ENCODE data around the gene SYT9.

Gene SYT9

GRCh38 chr11:7514099-7514591, 262.4 kb downstream of the SYT9 start (continued):
- TF ChIP-seq TSHZ1 (tag by site-specific recombination; IDR thresholded peaks at IDR 0.05; ENCODE audit: borderline replicate concordance) (no peak), ZNF248 (tag by site-specific recombination; IDR thresholded peaks at IDR 0.05) (no peak), ZSCAN16 (tag by site-specific recombination; IDR thresholded peaks at IDR 0.05) (no peak), ZNF214 (tag by site-specific recombination; IDR thresholded peaks at IDR 0.05; ENCODE audit: borderline replicate concordance) (no peak), ZSCAN18 (tag by site-specific recombination; IDR thresholded peaks at IDR 0.05) (no peak), ZNF223 (tag by site-specific recombination; IDR thresholded peaks at IDR 0.05) (no peak), ZNF394 (tag by site-specific recombination; IDR thresholded peaks at IDR 0.05; ENCODE audit: borderline replicate concordance) (no peak), ZIC2 (tag by site-specific recombination; IDR thresholded peaks at IDR 0.05) (peak; percentile 58; the same call in 1 of the 2 replicates), ZNF341 (tag by site-specific recombination; IDR thresholded peaks at IDR 0.05; ENCODE audit: low read depth) (peak; percentile 48), ZNF600 (tag by site-specific recombination; IDR thresholded peaks at IDR 0.05) (peak; percentile 39; the same call in 1 of the 2 replicates), ZNF202 (tag by site-specific recombination; IDR thresholded peaks at IDR 0.05; ENCODE audit: borderline replicate concordance) (no peak), ZNF747 (tag by site-specific recombination; IDR thresholded peaks at IDR 0.05) (no peak)

- POLR2A ChIA-PET: no interaction called here
Measured at GRCh38 chr11:7515447-7515886, 263.8 kb downstream of the SYT9 start.

More at GRCh38 chr11:7515447-7515886, 263.8 kb downstream of the SYT9 start:
- Histone ChIP-seq H3K27ac (ENCODE audit: extremely low read depth, low read depth, low read length) (no peak overlapping the region), H3K4me3 (ENCODE audit: low read depth, low read length) (no peak overlapping the region), H3K36me3 (ENCODE audit: control insufficient read depth in 2 of 2, insufficient read depth in 1 of 2, low read length in 2 of 2) (no peaks in the 10 kb centered on the region), H3K9me3 (ENCODE audit: control insufficient read depth, insufficient read depth, low read depth, low read length) (no peaks in the 10 kb centered on the region), H3K4me1 (ENCODE audit: control insufficient read depth, insufficient read depth, low read length) (no peaks in the 10 kb centered on the region)
- CTCF ChIA-PET: interaction anchor here (0.7 to 1.0 kb wide), 3 partner anchors 23 to 141 kb away, joined by 3 to 5 read pairs (median 4); no protein-coding TSS in a partner anchor
- TF ChIP-seq ZNF169 (tag by site-specific recombination; IDR thresholded peaks at IDR 0.05) (no peak), SCRT1 (tag by site-specific recombination; IDR thresholded peaks at IDR 0.05; ENCODE audit: borderline replicate concordance) (no peak), ZNF112 (tag by site-specific recombination; IDR thresholded peaks at IDR 0.05) (no peak), ZNF174 (tag by site-specific recombination; IDR thresholded peaks at IDR 0.05) (no peak), ZNF561 (tag by site-specific recombination; IDR thresholded peaks at IDR 0.05; ENCODE audit: borderline replicate concordance) (no peak), SP7 (tag by site-specific recombination; IDR thresholded peaks at IDR 0.05) (no peak), OVOL3 (tag by site-specific recombination; IDR thresholded peaks at IDR 0.05) (no peak), BCL6B (tag by site-specific recombination; IDR thresholded peaks at IDR 0.05) (no peak), ZNF366 (tag by site-specific recombination; conservative IDR thresholded peaks at IDR 0.05) (no peak), INSM2 (tag by site-specific recombination; IDR thresholded peaks at IDR 0.05) (no peak)
